Sigmoid colon (tissue), 7 donors: Measurements from ENCODE around the gene FGFR2. TPM values are rescaled to one million over a fixed set of nuclear protein-coding genes. Genes with fewer than 3 reads are reported as not detected.

Experiments
- DNase-seq: peaks from one replicate; pipeline ENCODE4 v3.0.0-alpha.2; 2019
- H3K27ac ChIP-seq, 4 donors: fragments of 200-600 bp; sonication (generic); one replicate each; pipeline ENCODE4 v1.5.1; 2016 to 2019; ENCODE audit warnings: mild to moderate bottlenecking in 1 of 4
- H3K27me3 ChIP-seq, 3 donors: fragments of 200-600 bp; sonication (generic); one replicate each; pipeline ENCODE4 v1.5.1; 2019; ENCODE audit warnings: mild to moderate bottlenecking in 1 of 3
- H3K36me3 ChIP-seq, 4 donors: fragments of 200-600 bp; sonication (generic); one replicate each; pipeline ENCODE4 v1.5.1; 2016 to 2019
- H3K4me1 ChIP-seq, 4 donors: fragments of 200-600 bp; sonication (generic); one replicate each; pipeline ENCODE4 v1.5.1; 2017 to 2019
- H3K4me3 ChIP-seq, 4 donors: fragments of 200-600 bp; sonication (generic); one replicate each; pipeline ENCODE4 v1.5.1; 2017 to 2019; ENCODE audit warnings: mild to moderate bottlenecking in 2 of 4, moderate library complexity in 1 of 4
- H3K9me3 ChIP-seq, 4 donors: fragments of 200-600 bp in 3 of 4; sonication (generic) in 3 of 4; one replicate each; pipeline versions ENCODE4 v1.5.1 to v1.6.1; 2013 to 2019
- CTCF ChIP-seq, 4 experiments: fragments of 450-650 bp in 3 of 4; fragments of 200-600 bp in 1 of 4; IDR thresholded peaks; one replicate each; pipeline ENCODE4 v1.5.1; 2016 to 2019; ENCODE audit warnings: antibody characterized with exemption in 4 of 4, mild to moderate bottlenecking in 3 of 4, moderate library complexity in 2 of 4
- EP300 ChIP-seq, 4 donors: sonication (generic); formaldehyde crosslinking; IDR thresholded peaks; one replicate each; pipeline ENCODE4 v1.6.1; 2017; ENCODE audit warnings: antibody characterized with exemption in 4 of 4
- POLR2A ChIP-seq, 2 donors: fragments of 450-650 bp; IDR thresholded peaks; one replicate each; pipeline ENCODE4 v1.6.1; 2016; ENCODE audit warnings: antibody characterized with exemption in 2 of 2, mild to moderate bottlenecking in 2 of 2, moderate library complexity in 2 of 2
- POLR2AphosphoS5 ChIP-seq, 4 donors: sonication (generic); formaldehyde crosslinking; IDR thresholded peaks; one replicate each; pipeline ENCODE4 v1.6.1; 2017; ENCODE audit warnings: antibody characterized with exemption in 4 of 4
- WGBS, 2 donors: extraction: QIAGEN DNeasy Blood & Tissue Kit; methylation state at CpG; one replicate each; pipeline ENCODE4 v1.1.7; 2013; 5-methylcytosine and 5-hydroxymethylcytosine counted together
- intact Hi-C: fragments of 100-400 bp; cut with DNase I; formaldehyde crosslinking; loops from one replicate; pipeline ENCODE4 v1.15.1; 2023
- polyA plus RNA-seq, 3 donors: library from polyadenylated mRNA; stranded (reverse); fragments of 200-250 nt; gene quantifications; one replicate each; pipeline ENCODE4 v1.2.3, GENCODE V29; 2013
- total RNA-seq, 4 donors: library from RNA; depleted of rRNA; stranded (reverse); fragments of >200 nt; gene quantifications; one replicate each; pipeline ENCODE4 v1.1.0, GENCODE V29; 2016
- donor health status: healthy with polysubstance abuse.
- donor health status: Bipolar disorder and iron deficiency.
- donor health status: healthy.

The FGFR2 gene
- total and polyA plus RNA-seq, 7 donors = 5.1 to 143 (median 71.5) TPM

DNA sequence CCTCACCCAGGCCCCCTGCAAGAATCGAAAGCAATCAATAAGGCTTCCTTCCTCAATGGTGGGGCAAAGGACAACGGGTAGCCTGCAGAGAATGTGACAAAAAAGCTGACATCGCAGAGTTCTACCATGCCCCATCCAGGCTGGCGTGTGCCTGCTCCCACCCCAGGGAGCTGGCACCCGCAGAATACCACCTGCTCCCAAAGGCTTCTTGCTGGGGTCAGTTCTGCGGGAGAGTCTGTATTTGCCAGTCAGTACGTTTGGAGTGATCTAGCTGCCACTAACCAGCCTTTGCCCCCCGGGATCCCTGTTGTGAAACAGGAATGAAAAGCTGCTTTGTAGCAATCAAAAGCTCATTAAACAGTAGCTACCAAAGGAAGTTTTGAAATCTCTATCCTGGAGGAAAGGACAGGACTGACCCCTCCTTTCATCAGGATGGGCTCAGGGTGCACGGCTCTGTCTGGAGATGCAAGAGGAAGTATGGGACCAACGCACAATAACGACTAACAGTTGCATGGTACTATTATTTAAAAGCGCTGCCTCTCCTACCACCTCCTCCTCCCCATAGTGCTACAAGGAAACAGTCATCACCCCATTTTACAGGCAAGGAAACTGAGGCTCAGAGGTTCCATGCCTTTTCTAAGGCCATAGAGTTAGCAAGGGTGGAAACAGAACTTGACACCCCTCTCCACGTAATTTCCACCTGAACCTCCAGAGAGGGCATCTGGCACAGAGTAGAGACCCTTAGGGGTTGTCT, 67.0 kb downstream of the FGFR2 start:
- Histone ChIP-seq H3K27me3 (no peaks in the 10 kb centered on the region), H3K27ac (peak overlapping the region in 1 of 4 donors; percentile 33), H3K9me3 (no peaks in the 10 kb centered on the region), H3K4me1 (peaks cover 0 to 62% (median 36%) of the 10 kb centered on the region in 4 donors), H3K36me3 (no peaks in the 10 kb centered on the region), H3K4me3 (no peak overlapping the region)
- no peak for DNase-seq
- TF ChIP-seq EP300 (IDR thresholded peaks at IDR 0.05) (no peak), POLR2A (IDR thresholded peaks at IDR 0.05) (no peak), CTCF (IDR thresholded peaks at IDR 0.05) (no peak), POLR2AphosphoS5 (IDR thresholded peaks at IDR 0.05) (no peak)
- intact Hi-C loops = no loop called here
- WGBS, 2 donors = 85 to 91% methylated on average over 13 of the region's 13 CpGs

DNA sequence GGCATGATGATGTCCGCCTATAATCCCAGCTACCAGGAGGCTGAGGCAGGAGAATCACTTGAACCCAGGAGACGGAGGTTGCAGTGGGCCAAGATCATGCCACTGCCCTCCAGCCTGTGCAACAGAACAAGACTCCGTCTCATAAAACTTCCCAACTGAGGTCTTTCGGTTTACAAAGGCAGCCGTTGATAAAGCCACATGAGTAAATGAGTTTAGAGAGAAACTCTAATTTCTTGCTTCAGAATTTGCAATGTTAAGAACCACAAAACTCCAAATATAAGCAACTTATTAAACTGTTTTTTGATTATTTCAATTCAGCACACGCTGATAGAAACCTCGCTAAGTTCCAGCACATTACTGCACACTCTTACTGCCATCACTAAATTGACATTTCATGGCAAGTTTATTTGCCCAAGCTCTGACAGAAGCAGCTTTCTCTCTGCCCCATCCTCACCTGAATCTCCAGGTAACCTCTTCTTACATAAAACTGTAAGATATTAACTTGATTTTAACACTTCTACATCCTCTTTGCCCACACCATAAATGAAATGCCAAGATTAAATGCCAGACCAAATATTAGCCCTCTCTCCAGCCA, 67.7 kb downstream of the FGFR2 start:
- H3K27ac ChIP-seq = no peak overlapping the region
- H3K9me3 ChIP-seq = no peaks in the 10 kb centered on the region
- peaks cover 0 to 62% (median 35%) of the 10 kb centered on the region in 4 donors for H3K4me1 ChIP-seq
- no peaks in the 10 kb centered on the region for H3K36me3 ChIP-seq
- H3K27me3 ChIP-seq = no peaks in the 10 kb centered on the region
- intact Hi-C loops = no loop called here
- 89 to 94% methylated on average over 7 of the region's 7 CpGs for WGBS, 2 donors
- no peak for TF ChIP-seq CTCF (IDR thresholded peaks at IDR 0.05)
- DNase-seq = no peak
- no peak overlapping the region for H3K4me3 ChIP-seq

DNA sequence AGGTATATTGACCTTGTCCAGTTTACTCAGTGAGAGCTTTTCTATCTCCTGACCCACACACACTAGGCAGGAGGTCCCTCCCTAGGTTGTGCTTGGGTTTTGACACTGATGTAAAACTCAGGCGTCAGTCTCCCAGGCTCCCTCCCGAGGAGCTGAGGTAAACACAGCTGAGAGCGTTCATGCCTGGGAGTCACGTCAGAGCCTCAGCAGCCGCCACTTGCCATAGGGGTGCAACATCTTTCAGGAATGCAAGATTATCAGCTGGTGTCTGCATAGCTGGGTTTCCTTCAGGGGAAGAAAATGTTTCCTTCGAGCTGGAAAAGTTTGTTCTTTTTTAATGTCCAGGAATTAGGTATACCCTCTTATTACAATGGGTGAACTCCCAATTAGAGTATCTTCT, 70.6 kb downstream of the FGFR2 start:
- peaks cover 0 to 81% (median 59%) of the 10 kb centered on the region in 4 donors for H3K4me1 ChIP-seq
- intact Hi-C loops = loop anchor here (10.0 kb wide), 1 partner anchor 223 kb away; no protein-coding TSS in a partner anchor
- no peak for TF ChIP-seq POLR2A (IDR thresholded peaks at IDR 0.05)
- TF ChIP-seq POLR2AphosphoS5 (IDR thresholded peaks at IDR 0.05) = peak in 2 of 4 donors; percentile 30 to 58
- no peak for TF ChIP-seq EP300 (IDR thresholded peaks at IDR 0.05)
- H3K27me3 ChIP-seq = no peaks in the 10 kb centered on the region
- DNase-seq = peak; percentile 83
- 73 to 81% methylated on average over 6 of the region's 6 CpGs for WGBS, 2 donors
- H3K27ac ChIP-seq = peak overlapping the region; percentile 61 to 89 (median 79)
- no peak overlapping the region for H3K4me3 ChIP-seq
- H3K9me3 ChIP-seq = no peaks in the 10 kb centered on the region
- H3K36me3 ChIP-seq = no peaks in the 10 kb centered on the region

- Histone ChIP-seq H3K27ac (peak overlapping the region; percentile 61 to 89 (median 79)), H3K4me1 (peaks cover 0 to 77% (median 60%) of the 10 kb centered on the region in 4 donors), H3K27me3 (no peaks in the 10 kb centered on the region), H3K4me3 (no peak overlapping the region), H3K9me3 (no peaks in the 10 kb centered on the region), H3K36me3 (no peaks in the 10 kb centered on the region)
- DNase-seq = no peak
- 59 to 86% methylated on average over 8 of the region's 8 CpGs for WGBS, 2 donors
- intact Hi-C loops = loop anchor here (10.0 kb wide), 1 partner anchor 222 kb away; no protein-coding TSS in a partner anchor
- TF ChIP-seq POLR2AphosphoS5 (IDR thresholded peaks at IDR 0.05) (no peak), POLR2A (IDR thresholded peaks at IDR 0.05) (no peak), CTCF (IDR thresholded peaks at IDR 0.05) (no peak), EP300 (IDR thresholded peaks at IDR 0.05) (no peak)
Measured at GRCh38 chr10:121526801-121527221, 71.4 kb downstream of the FGFR2 start.

DNA sequence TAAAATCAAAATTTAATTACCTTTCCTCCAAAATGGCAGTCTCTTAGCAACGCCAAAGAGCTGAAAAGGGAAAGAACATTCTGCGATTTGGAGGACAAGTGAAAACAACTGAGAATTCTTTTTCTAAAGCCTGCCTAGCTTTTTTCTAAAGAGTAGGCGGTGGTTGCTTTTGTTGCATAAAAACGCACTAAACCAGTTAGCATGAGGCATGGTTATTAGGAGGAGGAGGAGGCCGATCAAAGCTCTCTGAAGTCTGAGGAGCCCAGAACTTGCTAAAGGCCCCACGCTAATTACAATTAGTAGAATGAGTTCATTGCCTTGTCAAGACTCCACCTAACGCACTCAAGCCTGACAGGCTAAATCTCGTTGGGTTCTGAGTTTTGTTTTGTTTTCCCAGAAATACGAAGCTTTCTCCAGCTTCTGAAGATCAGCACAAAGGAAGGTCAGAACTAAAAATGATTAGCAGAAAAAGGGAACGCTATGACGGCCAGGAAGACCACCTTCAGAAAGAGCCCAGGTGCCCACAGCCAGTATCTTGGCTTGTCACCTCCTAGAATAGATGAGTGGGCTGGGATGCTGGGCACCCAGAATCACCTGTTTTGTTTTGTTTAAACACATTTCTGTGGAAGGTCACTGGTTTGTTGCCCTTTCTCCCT, 72.0 kb downstream of the FGFR2 start:
- no peak for DNase-seq
- Histone ChIP-seq H3K4me1 (peaks cover 0 to 74% (median 60%) of the 10 kb centered on the region in 4 donors), H3K27ac (peak overlapping the region; percentile 61 to 89 (median 79)), H3K36me3 (no peaks in the 10 kb centered on the region), H3K27me3 (no peaks in the 10 kb centered on the region), H3K4me3 (no peak overlapping the region), H3K9me3 (no peaks in the 10 kb centered on the region)
- intact Hi-C loops = loop anchor here (10.0 kb wide), 1 partner anchor 221 kb away; no protein-coding TSS in a partner anchor
- no peak for TF ChIP-seq EP300 (IDR thresholded peaks at IDR 0.05)
- no peak for TF ChIP-seq POLR2AphosphoS5 (IDR thresholded peaks at IDR 0.05)
- TF ChIP-seq POLR2A (IDR thresholded peaks at IDR 0.05) = no peak
- TF ChIP-seq CTCF (IDR thresholded peaks at IDR 0.05) = no peak
- WGBS, 2 donors = 86 to 92% methylated on average over 11 of the region's 11 CpGs
